NB4 (cell line): ENCODE data around the gene PNMA8B.

ENCODE experiments used
- POLR2A ChIP-seq: IDR thresholded peaks from 2 replicates; pipeline ENCODE4 v1.6.1; 2011; ENCODE audit warnings: mild to moderate bottlenecking; ENCODE audit not compliant: insufficient read length; ENCODE audit errors: extremely low read depth
- TF ChIP-seq, protein P1 (sequence below): IDR thresholded peaks from 2 replicates; pipeline ENCODE4 v1.6.1; 2011; ENCODE audit warnings: low read depth, low read length

GRCh38 chr19:46481223-46481848 is 14.3 kb downstream of the PNMA8B start:
- TF ChIP-seq, protein P1, sequence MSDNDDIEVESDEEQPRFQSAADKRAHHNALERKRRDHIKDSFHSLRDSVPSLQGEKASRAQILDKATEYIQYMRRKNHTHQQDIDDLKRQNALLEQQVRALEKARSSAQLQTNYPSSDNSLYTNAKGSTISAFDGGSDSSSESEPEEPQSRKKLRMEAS: no peak
- TF ChIP-seq POLR2A: no peak
